Measurements from ENCODE around the gene PTGIS.

GRCh38 chr20:49590163-49591017 lies 22.5 kb upstream of the PTGIS start:
- TF ChIP-seq POLR2A (IDR thresholded peaks at IDR 0.05), result no peak
- no peak for TF ChIP-seq CTCF (IDR thresholded peaks at IDR 0.05)

All from thyroid gland (tissue), 4 donors.